ENCODE data around the gene C11orf58. TPM values are rescaled to one million over a fixed set of nuclear protein-coding genes. Genes with fewer than 3 reads are reported as not detected.

C11orf58 gene
- total RNA-seq, 1 donor from 2014 or later, result 105 TPM

DNA sequence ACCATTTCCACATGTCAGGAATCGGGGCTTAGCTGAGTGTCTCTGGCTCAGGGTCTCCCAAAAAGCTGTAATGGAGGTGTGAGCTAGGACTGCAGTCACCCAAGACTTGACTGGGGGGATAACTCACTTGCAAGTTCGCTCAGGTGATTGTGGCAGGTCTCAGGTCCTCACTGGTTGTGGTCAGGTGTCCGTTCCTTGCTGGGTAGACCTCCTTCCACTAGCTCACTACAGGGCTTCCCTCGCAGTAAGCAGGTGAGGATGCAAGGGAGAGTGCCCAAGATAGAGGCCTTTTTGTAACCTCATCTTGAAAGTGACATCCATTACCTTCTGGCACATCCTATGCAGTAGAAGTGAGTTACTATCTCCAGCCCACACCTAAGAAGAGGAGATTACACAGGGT, 29.5 kb downstream of the C11orf58 start:
- DNase-seq, result no peak
- no peak overlapping the region for H3K27ac ChIP-seq (replicated peaks)
- H3K36me3 ChIP-seq, result no peaks in the 10 kb centered on the region
- no peak overlapping the region for H3K4me3 ChIP-seq
- intact Hi-C loops (cut with micrococcal nuclease), result no loop called here
- H3K4me1 ChIP-seq, result no peaks in the 10 kb centered on the region
- H3K27me3 ChIP-seq (ENCODE audit: low read depth), result no peaks in the 10 kb centered on the region
- no peaks in the 10 kb centered on the region for H3K9me3 ChIP-seq (replicated peaks)
- TF ChIP-seq, protein P1, sequence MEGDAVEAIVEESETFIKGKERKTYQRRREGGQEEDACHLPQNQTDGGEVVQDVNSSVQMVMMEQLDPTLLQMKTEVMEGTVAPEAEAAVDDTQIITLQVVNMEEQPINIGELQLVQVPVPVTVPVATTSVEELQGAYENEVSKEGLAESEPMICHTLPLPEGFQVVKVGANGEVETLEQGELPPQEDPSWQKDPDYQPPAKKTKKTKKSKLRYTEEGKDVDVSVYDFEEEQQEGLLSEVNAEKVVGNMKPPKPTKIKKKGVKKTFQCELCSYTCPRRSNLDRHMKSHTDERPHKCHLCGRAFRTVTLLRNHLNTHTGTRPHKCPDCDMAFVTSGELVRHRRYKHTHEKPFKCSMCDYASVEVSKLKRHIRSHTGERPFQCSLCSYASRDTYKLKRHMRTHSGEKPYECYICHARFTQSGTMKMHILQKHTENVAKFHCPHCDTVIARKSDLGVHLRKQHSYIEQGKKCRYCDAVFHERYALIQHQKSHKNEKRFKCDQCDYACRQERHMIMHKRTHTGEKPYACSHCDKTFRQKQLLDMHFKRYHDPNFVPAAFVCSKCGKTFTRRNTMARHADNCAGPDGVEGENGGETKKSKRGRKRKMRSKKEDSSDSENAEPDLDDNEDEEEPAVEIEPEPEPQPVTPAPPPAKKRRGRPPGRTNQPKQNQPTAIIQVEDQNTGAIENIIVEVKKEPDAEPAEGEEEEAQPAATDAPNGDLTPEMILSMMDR (IDR thresholded peaks at IDR 0.05; ENCODE audit: borderline replicate concordance), result no peak

DNA sequence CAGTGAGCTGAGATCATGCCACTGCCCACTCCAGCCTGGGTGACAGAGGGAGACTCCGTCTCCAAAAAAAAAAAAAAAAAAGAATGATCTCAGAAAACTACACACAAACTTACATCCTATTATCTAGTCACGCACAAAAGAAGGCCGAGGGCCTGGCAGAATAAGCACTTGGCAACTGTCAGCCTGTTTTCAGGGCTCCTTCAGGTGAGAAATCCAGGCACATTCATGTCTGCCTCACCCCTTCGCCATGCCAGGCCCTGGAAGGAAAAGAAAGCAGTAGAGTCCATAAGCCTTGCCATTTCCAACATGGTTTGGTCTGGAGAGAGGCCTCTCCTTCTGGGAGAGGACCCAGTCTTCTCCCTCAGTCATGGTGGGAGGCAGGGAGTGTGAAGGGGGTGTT, 30.9 kb downstream of the C11orf58 start:
- Histone ChIP-seq H3K4me1 (no peaks in the 10 kb centered on the region), H3K4me3 (no peak overlapping the region), H3K27ac (replicated peaks) (no peak overlapping the region), H3K36me3 (no peaks in the 10 kb centered on the region), H3K9me3 (replicated peaks) (no peaks in the 10 kb centered on the region), H3K27me3 (ENCODE audit: low read depth) (no peaks in the 10 kb centered on the region)
- TF ChIP-seq, protein P1 (IDR thresholded peaks at IDR 0.05; ENCODE audit: borderline replicate concordance), result no peak
- no peak for DNase-seq
- intact Hi-C loops (cut with micrococcal nuclease), result no loop called here

DNA sequence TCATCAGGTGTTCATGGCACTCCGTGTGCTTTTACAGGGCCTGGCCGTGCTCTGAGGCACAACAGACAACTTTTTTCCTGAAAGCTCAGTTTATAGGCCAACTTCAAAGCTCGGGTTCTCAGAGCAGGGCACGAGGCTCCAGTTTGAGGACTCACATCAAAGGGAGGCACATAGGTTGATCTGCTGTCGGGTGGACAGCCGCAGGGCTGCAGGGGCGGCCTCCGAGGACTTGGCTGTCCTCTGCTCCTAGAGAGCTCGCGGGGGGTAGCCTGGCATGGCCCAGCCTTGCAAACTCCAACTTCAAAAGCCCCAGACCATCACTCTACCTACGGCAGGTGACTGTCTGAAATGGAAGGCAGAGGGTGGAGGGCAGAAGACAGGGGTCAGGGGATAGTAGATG, 31.6 kb downstream of the C11orf58 start:
- DNase-seq, result no peak
- intact Hi-C loops (cut with micrococcal nuclease), result no loop called here

DNA sequence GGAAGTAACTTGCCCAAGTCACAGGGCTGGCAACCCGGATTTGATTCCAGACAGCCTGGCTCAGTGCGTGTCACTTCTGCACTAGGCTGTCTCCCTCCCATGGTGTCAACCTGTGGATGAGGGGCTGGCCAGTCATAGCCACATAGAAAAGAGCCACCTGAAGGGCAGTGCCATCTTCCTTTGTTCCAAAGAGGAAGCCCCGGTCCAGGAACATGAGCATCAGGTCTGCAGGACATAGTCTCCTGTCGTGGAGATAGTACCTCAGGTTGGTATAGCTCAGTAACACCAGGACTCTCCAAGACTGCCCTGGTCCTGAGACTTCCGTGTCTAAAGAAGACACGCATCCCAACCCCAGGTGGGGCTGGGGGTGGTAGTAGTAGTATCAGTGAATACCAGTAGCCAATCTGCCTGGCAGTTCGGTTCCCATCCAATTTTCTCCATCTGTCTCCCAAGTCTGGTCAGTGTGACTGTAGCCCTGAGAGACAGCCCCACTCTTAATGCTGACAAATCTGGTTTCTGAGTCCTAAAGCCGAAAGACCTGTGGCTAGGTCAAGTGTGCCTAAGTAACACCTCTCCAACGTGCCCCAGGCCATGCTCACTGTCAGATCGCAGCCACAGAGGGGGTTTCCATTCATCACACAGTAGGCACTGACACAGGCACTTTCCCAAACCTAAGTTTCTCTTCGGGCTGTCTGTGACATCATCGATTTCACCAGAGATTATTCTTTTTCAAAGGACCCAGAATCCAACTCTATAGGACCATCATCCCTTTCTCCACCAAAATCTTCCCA, 33.1 kb downstream of the C11orf58 start:
- intact Hi-C loops (cut with micrococcal nuclease), result no loop called here
- DNase-seq, result no peak
- Histone ChIP-seq H3K36me3 (no peaks in the 10 kb centered on the region), H3K27me3 (ENCODE audit: low read depth) (no peaks in the 10 kb centered on the region), H3K4me1 (peaks cover 5% of the 10 kb centered on the region), H3K9me3 (replicated peaks) (no peaks in the 10 kb centered on the region), H3K4me3 (no peak overlapping the region), H3K27ac (replicated peaks) (no peak overlapping the region)
- TF ChIP-seq, protein P1 (IDR thresholded peaks at IDR 0.05; ENCODE audit: borderline replicate concordance), result no peak

More for the DNA sequence above, 31.6 kb downstream of the C11orf58 start:
- Histone ChIP-seq H3K4me3 (no peak overlapping the region), H3K27me3 (ENCODE audit: low read depth) (no peaks in the 10 kb centered on the region), H3K36me3 (no peaks in the 10 kb centered on the region), H3K4me1 (no peaks in the 10 kb centered on the region), H3K27ac (replicated peaks) (no peak overlapping the region), H3K9me3 (replicated peaks) (no peaks in the 10 kb centered on the region)
- TF ChIP-seq, protein P1 (IDR thresholded peaks at IDR 0.05; ENCODE audit: borderline replicate concordance), result no peak

DNA sequence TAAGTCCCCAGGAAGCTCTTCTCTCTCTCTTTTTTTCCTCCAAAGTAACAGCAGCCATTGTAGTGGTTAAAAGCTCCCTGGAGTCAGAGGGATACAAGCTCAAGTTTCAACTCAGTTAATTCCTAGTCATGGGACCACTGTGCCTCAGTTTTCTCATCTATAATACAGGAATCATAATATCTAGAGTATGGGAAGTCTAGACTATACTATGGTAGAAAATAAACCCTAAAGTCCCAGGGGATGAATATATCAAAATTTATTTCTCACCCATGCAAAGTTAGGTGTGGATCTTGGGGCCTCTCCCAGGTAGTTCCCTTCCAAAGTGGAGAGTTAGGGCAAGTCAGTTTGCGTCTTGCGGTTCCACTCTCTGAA, 33.7 kb downstream of the C11orf58 start:
- TF ChIP-seq, protein P1 (IDR thresholded peaks at IDR 0.05; ENCODE audit: borderline replicate concordance), result no peak
- peaks cover 5% of the 10 kb centered on the region for H3K4me1 ChIP-seq
- intact Hi-C loops (cut with micrococcal nuclease), result no loop called here

More for the DNA sequence above, 33.7 kb downstream of the C11orf58 start:
- DNase-seq, result no peak
- H3K27me3 ChIP-seq (ENCODE audit: low read depth), result no peaks in the 10 kb centered on the region
- H3K27ac ChIP-seq (replicated peaks), result no peak overlapping the region
- H3K36me3 ChIP-seq, result no peaks in the 10 kb centered on the region
- H3K4me3 ChIP-seq, result no peak overlapping the region
- H3K9me3 ChIP-seq (replicated peaks), result no peaks in the 10 kb centered on the region

All from left ventricle myocardium inferior (tissue), 1 donor.